ENCODE measurements around the gene ELP5. TPM values are rescaled to one million over a fixed set of nuclear protein-coding genes. Genes with fewer than 3 reads are reported as not detected.

ELP5 gene
- total RNA-seq, 2 experiments from 2014 or later: 84.6 to 97.3 TPM

GRCh38 chr17:7304179-7304578 lies 52.2 kb downstream of the ELP5 start:
- no peak overlapping the region for H2AFZ ChIP-seq (ENCODE audit: low read length)
- no peak for TF ChIP-seq CTCF (conservative IDR thresholded peaks at IDR 0.05; ENCODE audit: low read length)
- no peak for TF ChIP-seq EZH2phosphoT487 (IDR thresholded peaks at IDR 0.05; ENCODE audit: borderline replicate concordance, low read depth, low read length)
- intact Hi-C loops (cut with micrococcal nuclease; ENCODE audit: unreplicated experiment): no loop called here
- peaks cover 17% of the 10 kb centered on the region for H3K36me3 ChIP-seq (ENCODE audit: insufficient read depth, low read length)
- peaks cover 13% of the 10 kb centered on the region for H3K4me1 ChIP-seq (ENCODE audit: insufficient read depth, low read length, poor library complexity, severe bottlenecking)
- no peaks in the 10 kb centered on the region for H3K9me3 ChIP-seq (ENCODE audit: low read length)
- peaks cover 18% of the 10 kb centered on the region for H3K79me2 ChIP-seq (ENCODE audit: insufficient read depth, low read depth, low read length)
- H3K4me2 ChIP-seq (ENCODE audit: low read length): no peak overlapping the region
- H3K27ac ChIP-seq (ENCODE audit: low read depth, low read length, poor library complexity, severe bottlenecking): no peak overlapping the region
- no peaks in the 10 kb centered on the region for H3K9me2 ChIP-seq (ENCODE audit: insufficient read depth, low read length)
- H3K4me3 ChIP-seq (ENCODE audit: low read depth, low read length, poor library complexity, severe bottlenecking): no peak overlapping the region
- ChIA-PET CTCF (ENCODE audit: unreplicated experiment) (no interaction called here), POLR2A (interaction anchor here (0.6 to 2.0 kb wide), 3 partner anchors 25 to 794 kb away, joined by 6 to 12 read pairs (median 6); partner anchors contain the start of gene NEURL4)
- peaks cover 6% of the 10 kb centered on the region; the same call in 1 of the 2 replicates for H4K20me1 ChIP-seq (ENCODE audit: insufficient read depth, low read length)
- no TSS peak for BruUV-seq (replicated peaks)
- no peak for DNase-seq (ENCODE audit: low spot score)

- Histone ChIP-seq H3K4me3 (ENCODE audit: low read depth, low read length, poor library complexity, severe bottlenecking) (peak within 1 kb of the TSS; percentile 99), H3K79me2 (ENCODE audit: insufficient read depth, low read depth, low read length) (peaks cover 43% of the 10 kb centered on the region), H3K9me2 (ENCODE audit: insufficient read depth, low read length) (no peaks in the 10 kb centered on the region), H4K20me1 (ENCODE audit: insufficient read depth, low read length) (peaks cover 24% of the 10 kb centered on the region), H2AFZ (ENCODE audit: low read length) (peak within 1 kb of the TSS; percentile 32; the same call in 1 of the 2 replicates), H3K9me3 (ENCODE audit: low read length) (no peaks in the 10 kb centered on the region), H3K27ac (ENCODE audit: low read depth, low read length, poor library complexity, severe bottlenecking) (peak within 1 kb of the TSS; percentile 95), H3K36me3 (ENCODE audit: insufficient read depth, low read length) (peaks cover 44% of the 10 kb centered on the region), H3K4me1 (ENCODE audit: insufficient read depth, low read length, poor library complexity, severe bottlenecking) (peaks cover 38% of the 10 kb centered on the region), H3K4me2 (ENCODE audit: low read length) (peak within 1 kb of the TSS; percentile 77)
- TF ChIP-seq CTCF (conservative IDR thresholded peaks at IDR 0.05; ENCODE audit: low read length): no peak
- ChIA-PET CTCF (ENCODE audit: unreplicated experiment) (no interaction called here), POLR2A (no interaction called here)
- BruUV-seq (replicated peaks): no TSS peak
- peak; percentile 100 for DNase-seq (ENCODE audit: low spot score)
- intact Hi-C loops (cut with micrococcal nuclease; ENCODE audit: unreplicated experiment): loop anchor here (1.0 to 2.0 kb wide), 3 partner anchors 22 to 93 kb away; partner anchors contain the start of genes ELP5 and NEURL4
Observed at GRCh38 chr17:7306911-7307685, 55.1 kb downstream of the ELP5 start, which contains the start of gene EIF5A. EIF5A (plus strand) TSS chr17:7307628; CDS start chr17:7309636, 2,008 bp downstream.

Measured in OCI-LY7 (cell line).